Measurements from ENCODE around the gene RASGRF2. TPM values are rescaled to one million over a fixed set of nuclear protein-coding genes. Genes with fewer than 3 reads are reported as not detected.

Gene RASGRF2
- polyA plus RNA-seq, 2 of the 4 experiments (the other 2 are of a cell fraction) = 1.4 to 2.1 TPM

- DNase-seq (ENCODE audit: low read depth in 1 of 2, low spot score in 1 of 2) = no peak
- no peak overlapping the region for H3K4me3 ChIP-seq
- WGBS (ENCODE audit: missing lambda C conversion rate) = 74% methylated on average over 4 of the region's 4 CpGs
- no peak overlapping the region for H3K27ac ChIP-seq
- no peak for ATAC-seq
- no peaks in the 10 kb centered on the region for H3K9me3 ChIP-seq
- H3K4me2 ChIP-seq = no peak overlapping the region
- FAIRE-seq = no peak
- POLR2A ChIA-PET = no interaction called here
- TF ChIP-seq CEBPB (IDR thresholded peaks at IDR 0.05) = no peak
- no peak for TF ChIP-seq E2F6 (IDR thresholded peaks at IDR 0.05; ENCODE audit: borderline replicate concordance, low read depth)
- no peak for TF ChIP-seq SMC3 (IDR thresholded peaks at IDR 0.05)
- no peak for TF ChIP-seq CBX2 (IDR thresholded peaks at IDR 0.05; ENCODE audit: borderline replicate concordance, low read depth)
- no peak for TF ChIP-seq CTCF (IDR thresholded peaks at IDR 0.05)
- TF ChIP-seq POLR2A (IDR thresholded peaks at IDR 0.05; ENCODE audit: low read length) = no peak
- no peak for TF ChIP-seq NFE2L2 (conservative IDR thresholded peaks at IDR 0.05; ENCODE audit: low read length)
- no peak for TF ChIP-seq RARB (CRISPR knock-in tag; IDR thresholded peaks at IDR 0.05)
- no peak for TF ChIP-seq RAD21 (conservative IDR thresholded peaks at IDR 0.05 in 1 of 2, IDR thresholded peaks at IDR 0.05 in 1 of 2)
- no peak for TF ChIP-seq EP300 (IDR thresholded peaks at IDR 0.05)
- no peak for TF ChIP-seq MAZ (IDR thresholded peaks at IDR 0.05; ENCODE audit: borderline replicate concordance, low read depth, low read length)
- no peak for TF ChIP-seq TP53 (CRISPR knock-in tag; IDR thresholded peaks at IDR 0.05)
- TF ChIP-seq NR3C1 (IDR thresholded peaks at IDR 0.05) = no peak
- no peak for TF ChIP-seq HOXB13 (CRISPR knock-in tag; IDR thresholded peaks at IDR 0.05; ENCODE audit: low read depth)
- TF ChIP-seq RCOR1 (IDR thresholded peaks at IDR 0.05; ENCODE audit: low read depth, low read length) = no peak
- CTCF ChIA-PET = no interaction called here
- peaks cover 7% of the 10 kb centered on the region; the same call in 2 of the 3 replicates for H3K4me1 ChIP-seq
Observed at GRCh38 chr5:81021486-81021885, 61.3 kb downstream of the RASGRF2 start.

DNA sequence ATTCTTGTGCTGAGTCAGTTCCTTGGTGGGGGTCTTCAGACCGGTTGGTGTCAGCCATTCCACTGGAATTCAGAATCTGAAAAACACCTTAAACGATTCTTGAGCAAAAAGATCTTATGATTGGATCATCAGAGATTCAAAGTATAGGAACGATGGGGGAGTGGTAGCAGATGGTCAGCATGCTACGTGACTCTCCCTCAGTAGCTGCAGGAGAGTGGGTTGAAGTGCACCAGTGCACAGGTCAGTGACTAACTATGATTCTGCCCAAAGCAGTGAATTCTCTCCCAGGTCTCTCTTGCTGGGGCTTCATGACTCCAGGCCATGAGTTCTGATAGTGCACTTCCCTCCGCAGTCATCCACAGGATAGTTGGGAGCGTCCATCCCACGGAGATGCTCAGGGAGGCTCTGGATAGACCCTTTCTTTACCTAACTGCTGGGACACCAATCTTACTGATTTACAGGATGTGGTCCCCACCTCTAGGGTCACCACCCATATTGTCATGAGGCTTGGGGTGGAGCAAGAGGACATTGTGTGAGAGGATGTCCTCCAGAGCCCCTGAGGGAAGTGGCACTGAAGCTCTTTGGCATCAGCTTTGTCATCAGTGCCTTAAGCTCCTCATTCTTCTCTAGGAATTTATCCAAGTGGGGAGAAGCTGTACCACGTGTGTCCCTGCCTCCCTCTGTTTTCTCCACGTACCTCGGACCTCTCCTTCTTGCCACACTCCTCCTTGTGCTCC, 62.0 kb downstream of the RASGRF2 start:
- TF ChIP-seq ESRRA (IDR thresholded peaks at IDR 0.05; ENCODE audit: borderline replicate concordance, low read length) (no peak), ZSCAN20 (CRISPR knock-in tag; IDR thresholded peaks at IDR 0.05) (no peak), EHF (CRISPR knock-in tag; IDR thresholded peaks at IDR 0.05) (no peak), HDAC2 (IDR thresholded peaks at IDR 0.05) (no peak), RAD21 (conservative IDR thresholded peaks at IDR 0.05 in 1 of 2, IDR thresholded peaks at IDR 0.05 in 1 of 2) (no peak), SMC3 (IDR thresholded peaks at IDR 0.05) (no peak), REST (IDR thresholded peaks at IDR 0.05) (no peak), MYC (IDR thresholded peaks at IDR 0.05; ENCODE audit: borderline replicate concordance, low read length) (no peak), NFE2L2 (conservative IDR thresholded peaks at IDR 0.05; ENCODE audit: low read length) (no peak), RNF2 (IDR thresholded peaks at IDR 0.05; ENCODE audit: borderline replicate concordance, low read depth) (no peak), EP300 (IDR thresholded peaks at IDR 0.05) (no peak), EHMT2 (IDR thresholded peaks at IDR 0.05; ENCODE audit: low read depth) (no peak), MAFK (IDR thresholded peaks at IDR 0.05; ENCODE audit: partially characterized antibody) (no peak), HES2 (IDR thresholded peaks at IDR 0.05) (no peak), FOXS1 (CRISPR knock-in tag; IDR thresholded peaks at IDR 0.05) (no peak), RCOR1 (IDR thresholded peaks at IDR 0.05; ENCODE audit: low read depth, low read length) (no peak), CHD2 (IDR thresholded peaks at IDR 0.05; ENCODE audit: low read length, partially characterized antibody) (no peak), ZFP36 (IDR thresholded peaks at IDR 0.05; ENCODE audit: borderline replicate concordance, partially characterized antibody) (no peak), FOSL2 (IDR thresholded peaks at IDR 0.05) (no peak), FOSL2 (CRISPR knock-in tag; IDR thresholded peaks at IDR 0.05) (no peak)
- TF ChIP-seq, protein P1, sequence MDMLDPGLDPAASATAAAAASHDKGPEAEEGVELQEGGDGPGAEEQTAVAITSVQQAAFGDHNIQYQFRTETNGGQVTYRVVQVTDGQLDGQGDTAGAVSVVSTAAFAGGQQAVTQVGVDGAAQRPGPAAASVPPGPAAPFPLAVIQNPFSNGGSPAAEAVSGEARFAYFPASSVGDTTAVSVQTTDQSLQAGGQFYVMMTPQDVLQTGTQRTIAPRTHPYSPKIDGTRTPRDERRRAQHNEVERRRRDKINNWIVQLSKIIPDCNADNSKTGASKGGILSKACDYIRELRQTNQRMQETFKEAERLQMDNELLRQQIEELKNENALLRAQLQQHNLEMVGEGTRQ (IDR thresholded peaks at IDR 0.05) = no peak
- Histone ChIP-seq H3K4me2 (no peak overlapping the region), H3K9me3 (no peaks in the 10 kb centered on the region), H3K4me1 (peaks cover 7% of the 10 kb centered on the region; the same call in 2 of the 3 replicates), H3K27ac (no peak overlapping the region), H3K4me3 (no peak overlapping the region)
- 44% methylated on average over 10 of the region's 10 CpGs for WGBS (ENCODE audit: missing lambda C conversion rate)
- ChIA-PET CTCF (interaction anchor here (1.5 kb wide), 1 partner anchor 12 kb away, joined by 5 read pairs; no protein-coding TSS in a partner anchor), POLR2A (no interaction called here)
- FAIRE-seq = no peak
- DNase-seq (ENCODE audit: low read depth in 1 of 2, low spot score in 1 of 2) = no peak
- ATAC-seq = no peak

All from A549 (cell line).